Middle frontal gyrus (tissue), 1 donor: ENCODE results near the gene PCDH19.

Experiments used
- DNase-seq: peaks from one replicate; pipeline ENCODE4 v3.0.0-alpha.2; 2015; ENCODE audit warnings: low spot score; ENCODE audit errors: extremely low spot score

PCDH19 gene

DNA sequence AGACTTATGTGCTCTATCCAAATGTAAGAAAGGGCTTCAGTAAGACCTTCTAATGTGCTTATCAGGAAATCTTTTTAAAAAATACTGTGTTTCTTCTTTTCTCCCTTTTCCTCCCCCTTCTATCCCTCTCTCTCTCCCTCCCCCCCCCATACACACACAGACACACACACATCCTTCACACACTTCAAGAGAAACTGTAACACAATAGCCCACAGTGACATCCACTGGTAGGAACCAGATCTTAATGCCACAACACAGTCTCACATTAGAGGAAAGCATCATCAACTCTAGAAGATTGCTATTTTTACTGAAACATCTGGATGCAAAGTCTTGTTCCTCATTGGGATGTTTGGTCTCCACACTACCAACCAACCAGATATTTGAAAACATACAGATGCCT lies 4.6 kb downstream of the PCDH19 start:
- DNase-seq = no peak

DNA sequence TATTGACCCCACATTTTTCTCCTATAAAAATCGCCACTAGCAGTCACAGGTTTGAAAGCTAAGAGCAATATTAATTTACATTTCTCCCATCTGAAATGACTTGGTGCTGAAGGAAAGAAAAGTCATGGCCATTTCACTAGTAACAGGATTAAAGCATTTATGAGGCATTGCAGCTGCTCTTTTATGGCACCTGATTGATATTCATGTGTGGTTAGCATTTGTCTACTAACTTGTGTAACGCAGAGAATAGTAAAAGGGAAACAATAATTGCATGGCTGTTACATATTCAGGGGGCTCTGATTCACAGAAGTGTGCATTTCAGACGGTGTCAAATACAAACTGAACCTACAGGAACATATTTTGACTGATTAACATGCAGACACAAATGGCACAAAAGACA lies 5.2 kb downstream of the PCDH19 start:
- no peak for DNase-seq

DNA sequence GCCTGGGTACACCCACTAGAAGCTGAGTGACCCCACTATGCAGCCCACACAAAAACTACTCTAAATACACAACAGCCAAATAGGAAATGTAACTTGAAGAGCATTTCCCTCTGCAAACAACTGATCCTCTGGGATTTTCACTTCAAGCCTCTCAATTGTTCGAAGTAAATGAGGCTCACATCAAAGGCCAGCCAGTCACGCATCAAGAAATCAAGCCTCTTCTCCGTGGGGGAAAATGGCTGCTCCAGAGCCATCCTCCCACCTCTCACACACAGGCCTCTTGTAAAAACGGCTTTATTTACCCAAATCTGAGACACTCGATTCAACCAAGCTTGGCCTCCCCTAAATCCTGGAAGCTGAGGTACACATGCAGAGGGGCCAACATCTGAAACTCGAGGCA lies 14.3 kb downstream of the PCDH19 start:
- DNase-seq = no peak

DNA sequence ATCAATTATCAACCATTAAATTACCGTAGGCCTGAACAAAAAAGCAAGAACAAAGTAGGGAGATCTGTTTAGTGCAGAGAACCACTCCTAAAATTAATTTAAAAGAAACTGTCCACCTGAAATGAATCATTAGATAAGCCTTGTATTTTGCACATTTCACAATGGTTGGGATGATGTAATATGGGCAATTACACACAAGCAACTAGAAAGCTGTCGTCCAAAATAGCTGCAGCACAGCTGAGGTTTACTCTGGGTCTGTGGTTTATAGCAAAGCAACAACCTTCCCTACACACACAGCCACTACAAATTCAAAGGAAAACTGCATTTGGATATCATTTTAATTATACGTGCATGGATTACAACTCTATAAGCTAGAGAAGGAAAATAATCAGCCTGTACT lies 28.5 kb downstream of the PCDH19 start:
- DNase-seq = no peak

DNA sequence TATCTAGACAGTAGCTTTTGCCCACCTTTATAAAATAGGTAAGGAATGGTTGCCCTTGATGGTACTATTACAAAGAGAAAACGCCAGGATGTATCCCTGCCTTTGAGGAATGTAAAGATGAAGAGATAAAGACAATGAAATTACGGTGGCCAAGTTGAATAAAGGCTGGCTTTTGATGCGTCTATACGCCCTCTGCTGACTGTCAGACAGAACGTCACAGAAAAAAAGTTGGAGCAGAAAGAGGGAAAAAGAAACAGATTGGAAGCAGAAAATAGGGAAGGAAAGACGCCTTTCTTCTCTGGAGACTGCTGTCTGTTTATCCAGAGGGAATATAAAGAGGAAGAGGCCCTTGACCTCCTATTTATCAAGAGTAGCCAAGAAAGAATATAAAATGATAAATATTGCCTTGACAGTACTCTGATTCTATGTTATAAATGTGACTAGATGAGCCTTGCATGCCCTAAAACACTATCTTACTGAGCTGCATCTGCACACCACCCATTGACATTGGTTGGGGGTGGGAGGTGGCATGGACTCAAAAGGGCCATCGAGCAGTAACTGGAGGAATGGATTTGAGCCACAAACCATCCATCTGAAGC lies 30.6 kb downstream of the PCDH19 start:
- DNase-seq = no peak

DNA sequence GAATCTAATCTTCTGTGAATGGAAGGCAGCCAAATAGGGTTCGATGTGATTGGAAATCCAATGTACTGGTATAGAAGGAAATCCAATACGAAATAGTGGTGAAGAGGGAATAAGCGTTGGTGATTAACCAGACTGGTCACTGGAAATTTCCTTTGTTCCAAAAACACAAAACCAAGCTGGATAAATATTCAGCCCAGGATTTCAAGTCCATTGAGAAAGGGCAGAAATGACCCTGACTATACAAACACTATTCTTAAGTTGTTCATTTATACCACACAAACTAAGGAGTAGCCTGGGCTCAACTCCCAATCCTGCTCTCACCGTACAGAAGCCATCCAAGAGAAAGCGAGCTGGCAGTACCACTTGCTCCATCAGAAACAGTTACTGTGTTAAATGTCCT lies 32.2 kb downstream of the PCDH19 start:
- no peak for DNase-seq

DNA sequence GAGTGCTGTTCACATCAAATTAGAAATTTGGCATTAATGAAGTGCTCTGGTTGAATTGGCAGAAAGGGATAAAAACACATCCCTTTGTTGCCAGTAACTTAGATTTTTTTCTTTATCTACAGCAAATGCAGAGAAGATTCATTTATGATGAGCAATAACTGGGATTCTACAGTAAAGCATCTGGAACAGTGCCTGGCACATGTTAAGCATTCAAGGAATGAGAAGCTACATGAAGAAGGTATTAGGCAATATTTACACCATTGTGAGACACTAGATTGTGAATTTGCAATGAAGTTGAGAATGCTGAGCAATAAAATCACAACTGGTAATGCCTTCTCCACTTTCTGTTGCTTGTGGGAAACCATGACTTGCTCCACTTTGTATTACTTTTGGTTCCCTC lies 33.5 kb downstream of the PCDH19 start:
- no peak for DNase-seq

DNA sequence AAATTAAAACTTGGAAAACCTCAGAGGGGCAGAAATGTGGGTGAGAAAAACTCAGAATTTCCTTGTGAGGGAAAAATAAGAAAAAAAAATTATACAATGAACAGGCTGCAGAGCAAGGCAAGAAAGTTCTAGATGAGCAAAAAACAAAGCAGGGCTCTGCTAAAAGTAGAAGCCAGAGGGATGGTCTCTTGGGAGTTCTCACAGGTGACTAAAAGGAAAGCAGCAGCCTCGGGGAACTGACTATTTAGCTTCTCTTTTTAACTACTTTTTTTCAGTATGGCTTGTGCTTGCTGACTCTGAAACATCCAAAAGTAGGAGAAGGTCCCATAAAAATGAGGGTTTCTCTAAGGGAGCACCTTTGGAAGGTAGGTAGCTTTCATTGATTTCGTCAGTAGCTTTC lies 36.4 kb downstream of the PCDH19 start:
- DNase-seq = no peak

DNA sequence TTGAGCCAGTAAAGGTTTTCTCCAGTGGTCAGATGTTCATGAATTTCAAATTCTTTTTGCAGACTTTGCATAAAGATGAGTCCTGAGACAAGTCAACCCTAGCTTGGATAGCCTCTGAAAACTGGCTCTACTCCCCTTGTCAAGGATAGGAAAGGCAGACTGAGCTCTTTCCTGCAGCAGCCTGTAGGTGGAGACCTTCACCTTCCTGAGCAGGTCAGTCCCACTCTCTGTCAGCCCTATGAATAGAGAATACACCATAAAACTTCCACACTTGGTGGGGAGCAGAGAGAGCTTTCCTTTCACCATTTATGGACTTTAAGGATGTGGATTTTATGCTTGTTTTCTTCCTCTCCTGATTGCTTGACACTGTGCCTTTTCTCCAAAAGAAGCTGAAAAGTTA lies 41.9 kb downstream of the PCDH19 start:
- no peak for DNase-seq

DNA sequence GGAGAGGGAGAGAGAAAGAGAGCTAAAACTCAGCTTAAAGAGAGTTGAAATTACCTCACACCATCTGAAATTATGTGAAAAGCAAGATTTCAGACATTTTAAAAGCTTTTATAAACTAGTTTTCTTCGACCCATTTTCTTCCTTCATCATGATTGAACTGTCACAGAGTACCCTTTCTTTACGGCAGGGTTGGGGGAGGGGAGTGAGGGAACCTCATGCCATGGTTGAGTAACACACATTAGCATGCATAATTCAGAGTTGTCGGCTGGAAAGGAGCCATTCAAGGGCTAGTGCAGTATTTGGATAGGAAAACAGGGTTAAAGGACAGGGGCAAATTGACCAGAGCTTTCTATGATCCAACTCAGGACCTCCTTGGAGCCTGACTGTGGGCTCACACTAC lies 46.2 kb downstream of the PCDH19 start:
- no peak for DNase-seq

DNA sequence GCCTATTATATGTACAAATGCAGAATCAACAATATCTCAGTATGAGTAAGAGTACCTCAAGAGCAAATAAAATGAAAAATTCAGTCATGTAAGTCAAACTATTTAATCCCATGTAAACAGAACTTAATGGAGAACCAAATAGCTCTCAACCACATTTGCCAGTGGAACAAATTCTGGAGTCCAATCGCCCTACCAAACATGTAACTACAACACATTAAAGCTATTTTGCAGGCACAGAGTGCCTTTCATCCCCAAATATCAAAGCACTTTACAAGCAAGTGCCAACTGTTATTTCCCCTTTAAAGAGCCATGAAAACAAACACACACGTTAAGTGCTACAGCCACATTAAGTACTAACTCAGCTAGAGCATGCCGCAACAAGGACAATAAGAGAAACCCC lies 51.3 kb downstream of the PCDH19 start:
- no peak for DNase-seq

DNA sequence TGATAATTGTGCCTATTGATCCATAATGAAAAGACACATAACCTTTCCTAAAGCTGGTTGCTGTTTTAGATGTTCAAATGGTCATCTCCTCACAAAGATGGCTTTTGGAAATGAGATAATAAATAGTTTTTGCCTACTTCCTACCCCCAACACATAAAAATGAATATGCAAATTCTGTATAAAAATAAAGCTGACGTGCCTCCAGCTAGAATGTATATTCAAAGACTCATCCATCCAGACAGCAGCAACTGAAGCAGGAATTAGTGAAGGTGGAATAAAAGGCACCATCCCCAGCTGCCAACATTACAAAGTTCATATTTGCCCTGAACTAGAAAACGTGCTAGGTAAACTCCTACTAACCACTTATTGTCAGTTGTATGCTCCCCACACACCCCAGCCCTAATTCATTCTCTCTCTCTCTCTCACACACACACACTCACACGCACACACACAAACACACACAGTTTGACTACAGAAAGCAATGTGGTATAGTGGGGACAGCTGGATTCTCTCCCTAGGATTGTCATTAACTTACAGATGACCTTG lies 53.6 kb downstream of the PCDH19 start:
- DNase-seq = no peak

DNA sequence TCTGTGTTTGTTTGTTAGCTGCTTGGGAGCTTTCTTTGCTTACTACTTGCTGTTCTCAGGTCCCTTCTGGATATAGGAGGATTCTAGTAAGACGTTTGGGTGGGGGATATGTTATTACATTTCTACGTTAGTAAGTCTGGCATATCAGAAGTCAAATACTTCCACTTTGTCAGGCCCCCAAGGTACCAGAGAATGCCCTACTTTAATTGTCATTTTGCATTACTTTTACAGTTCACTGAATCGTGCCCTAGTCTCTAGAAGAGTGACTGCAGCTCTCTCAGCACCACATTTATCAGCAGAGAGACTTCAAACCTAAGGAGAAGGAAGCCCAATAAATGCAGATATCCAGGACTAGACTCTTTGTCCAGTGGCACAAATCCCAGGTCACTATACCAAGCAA lies 54.4 kb downstream of the PCDH19 start:
- no peak for DNase-seq

DNA sequence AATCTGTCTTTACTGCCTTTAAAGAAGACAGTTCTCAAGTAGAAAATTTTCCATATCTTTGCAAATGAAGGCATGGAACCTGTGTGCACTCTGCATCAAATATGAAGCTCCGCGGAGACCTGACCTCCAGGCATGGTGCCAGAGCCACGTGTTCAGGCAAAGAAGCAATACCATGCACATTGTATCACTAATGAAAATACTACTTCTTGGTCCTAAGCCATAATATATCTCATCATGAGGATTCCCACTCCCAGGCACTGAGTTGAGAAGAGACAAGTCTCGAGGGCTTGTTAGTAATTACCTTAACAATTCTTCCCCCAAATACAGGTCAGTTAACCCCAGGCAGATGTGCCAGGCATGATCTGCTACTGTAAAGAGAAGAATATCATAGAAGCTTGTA lies 56.7 kb downstream of the PCDH19 start:
- no peak for DNase-seq

DNA sequence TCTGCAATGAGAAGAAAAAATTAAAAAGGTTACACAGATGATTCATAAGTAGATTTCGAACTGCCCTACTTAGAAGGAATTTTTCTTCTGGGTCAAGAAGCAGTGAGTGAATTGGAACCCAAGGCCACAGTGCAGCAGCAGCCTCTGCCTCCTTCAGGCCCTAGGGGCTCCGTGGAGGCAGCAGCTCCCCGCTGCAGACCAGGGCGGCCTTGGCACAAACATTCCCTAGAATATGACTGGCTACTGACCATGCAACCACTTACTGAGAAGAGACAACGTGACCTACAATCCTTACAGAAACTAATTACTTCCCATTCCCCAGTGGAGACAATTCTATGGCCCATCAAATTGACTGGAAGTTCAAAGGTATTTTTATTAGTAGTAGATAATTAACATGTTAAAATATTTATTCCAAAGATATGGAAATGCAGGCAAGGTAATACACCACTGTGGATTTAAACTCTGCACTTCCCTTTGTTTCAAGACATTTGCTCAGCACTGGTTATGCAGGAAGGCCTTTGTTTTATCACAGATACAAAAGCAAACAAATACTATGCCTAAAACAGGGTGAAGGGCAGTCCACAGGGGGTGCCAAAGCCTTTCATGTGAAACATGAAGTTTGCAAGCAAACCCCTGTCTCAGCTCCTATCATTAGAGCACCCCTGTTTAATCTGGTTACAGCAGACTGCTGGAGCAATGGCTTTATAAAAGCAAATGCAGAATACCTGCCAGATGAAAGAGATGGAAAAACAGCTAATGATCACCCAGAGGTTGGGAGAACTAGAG lies 59.2 kb downstream of the PCDH19 start:
- DNase-seq = no peak

DNA sequence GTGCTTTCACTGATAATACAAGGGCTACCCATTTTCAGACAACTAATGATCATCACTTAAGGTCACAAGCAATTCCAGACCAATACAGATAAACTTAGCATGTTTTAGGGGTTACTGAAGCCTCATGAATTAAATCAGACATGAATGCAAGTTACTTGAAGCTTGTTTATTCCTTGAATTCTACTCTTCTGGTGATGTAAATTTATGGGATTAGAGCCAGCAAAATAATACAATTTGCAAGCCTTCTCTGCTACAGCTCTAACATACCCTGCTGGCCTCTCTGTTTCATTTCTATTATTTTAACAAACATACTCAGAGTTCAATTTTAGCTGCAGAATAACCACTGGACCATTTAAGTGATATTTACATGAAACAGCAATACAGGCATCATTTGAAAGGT lies 60.7 kb downstream of the PCDH19 start:
- DNase-seq = no peak

DNA sequence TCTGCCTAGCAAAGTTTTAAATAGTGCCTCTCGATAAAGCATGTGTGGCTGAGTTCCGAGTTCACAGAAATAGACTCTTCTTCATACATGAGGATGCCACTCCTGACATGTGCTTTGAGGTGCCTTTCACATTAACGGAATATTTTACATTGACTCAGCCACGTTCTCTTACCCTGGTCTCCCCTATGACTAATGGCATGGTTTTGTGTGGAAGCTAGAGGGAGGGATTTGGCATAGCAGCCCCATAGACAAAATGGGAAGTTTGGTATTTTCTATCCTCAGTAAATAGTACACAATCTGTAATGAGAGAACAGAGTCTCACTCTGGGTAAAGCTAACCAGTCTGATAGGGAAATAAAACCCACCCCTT lies 68.9 kb downstream of the PCDH19 start:
- no peak for DNase-seq

DNA sequence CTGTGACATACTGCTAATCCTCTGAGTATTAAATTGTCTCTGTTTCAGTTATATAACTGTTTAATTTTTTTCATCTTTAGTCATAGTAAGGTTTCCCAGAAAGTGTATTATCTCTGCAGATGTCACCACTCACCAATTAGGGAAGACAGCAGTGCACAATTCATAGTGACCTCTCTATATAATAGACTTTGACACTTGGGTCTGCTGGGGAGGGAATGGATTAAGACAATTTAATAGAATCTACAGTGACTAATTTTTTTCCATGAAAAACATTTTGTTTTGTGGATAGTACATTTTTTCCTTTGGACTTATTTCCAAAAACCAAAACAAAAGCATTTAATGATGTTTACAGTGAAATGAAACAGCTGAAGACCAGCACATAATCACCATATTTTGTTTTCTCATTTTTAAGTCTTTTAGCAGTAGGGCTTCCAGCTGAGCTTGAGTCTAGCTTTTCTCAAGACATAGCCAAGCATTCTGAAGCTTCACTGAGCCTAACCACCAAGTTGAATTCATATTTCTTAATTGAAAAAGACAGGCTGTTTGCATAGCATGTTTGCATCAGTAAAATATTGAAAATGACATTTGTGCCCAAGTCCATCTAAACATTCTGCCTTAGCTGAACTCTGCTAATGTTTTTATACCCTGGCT lies 69.5 kb downstream of the PCDH19 start:
- no peak for DNase-seq

DNA sequence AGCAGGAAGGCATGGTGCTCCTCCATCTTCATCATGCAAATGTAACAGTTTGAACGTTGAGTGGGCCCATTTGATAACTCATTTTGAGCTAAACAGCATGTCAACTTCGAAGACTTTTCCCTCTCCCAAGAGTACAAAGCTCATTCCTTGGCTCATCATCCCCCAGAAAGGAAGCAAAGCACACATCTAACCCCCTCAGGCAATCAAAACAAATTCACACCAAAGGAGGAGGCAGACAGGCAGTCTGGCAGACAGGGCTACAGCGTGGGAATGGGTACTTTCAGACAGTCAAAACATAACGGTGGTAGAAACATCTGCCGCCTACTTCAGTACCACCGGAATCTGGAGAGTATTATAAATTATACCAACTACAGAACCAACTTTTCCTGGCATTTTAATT lies 81.7 kb downstream of the PCDH19 start:
- DNase-seq = no peak

DNA sequence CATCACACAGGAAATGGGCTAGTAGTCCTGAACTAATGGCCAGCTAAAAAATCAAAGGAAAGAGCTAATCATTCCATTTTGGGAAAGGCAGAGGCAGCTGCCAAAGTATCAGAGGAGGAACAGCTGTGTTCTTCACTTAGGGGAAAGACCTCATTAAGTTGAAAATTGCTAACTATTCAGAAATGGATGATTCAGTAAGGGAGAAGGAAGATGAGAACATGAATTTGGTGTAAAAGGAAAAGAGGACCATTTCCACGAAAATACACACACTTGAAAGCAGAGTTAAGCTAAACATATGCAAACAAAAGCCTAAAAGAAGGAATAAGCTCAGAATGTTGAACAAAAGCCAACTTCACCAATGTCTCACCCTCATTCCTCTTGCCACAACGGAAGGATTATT lies 90.4 kb downstream of the PCDH19 start:
- DNase-seq = no peak

DNA sequence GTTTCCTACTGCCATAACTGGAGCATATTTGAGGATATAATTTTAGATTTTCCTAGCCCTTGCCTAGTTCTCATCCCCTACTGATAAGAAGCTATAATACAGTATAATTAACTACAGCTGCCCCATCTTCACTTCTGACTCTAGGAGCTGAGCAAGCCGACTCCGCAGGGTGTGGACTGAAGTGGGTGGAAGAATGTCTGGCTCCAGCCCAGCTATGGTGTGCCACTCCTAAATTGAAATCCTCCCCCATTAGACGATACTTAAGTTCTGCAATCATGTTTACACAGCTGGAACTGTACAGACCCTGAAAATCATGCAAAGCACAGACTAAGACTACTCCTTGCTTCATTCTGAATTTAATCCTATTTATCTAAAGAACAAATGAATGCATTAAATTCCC lies 93.1 kb downstream of the PCDH19 start:
- DNase-seq = no peak

DNA sequence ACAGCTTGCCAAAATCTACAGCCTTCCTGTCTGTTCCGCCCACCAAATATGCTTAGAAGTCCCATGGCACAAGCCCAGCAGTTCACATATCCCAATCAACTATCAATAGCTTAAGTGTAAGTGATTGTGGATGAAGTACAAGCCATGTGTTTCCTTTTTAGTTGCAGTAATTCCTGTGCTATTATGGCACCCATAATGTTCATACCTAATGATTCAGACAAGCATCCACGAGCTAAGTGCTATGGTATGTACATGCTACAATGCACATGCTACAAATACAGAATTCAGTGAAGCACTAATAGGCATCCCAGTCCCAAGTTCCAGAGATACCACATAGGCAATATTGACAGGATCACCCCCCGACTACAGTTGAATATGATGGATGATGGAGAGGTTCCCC lies 94.5 kb downstream of the PCDH19 start:
- DNase-seq = no peak

DNA sequence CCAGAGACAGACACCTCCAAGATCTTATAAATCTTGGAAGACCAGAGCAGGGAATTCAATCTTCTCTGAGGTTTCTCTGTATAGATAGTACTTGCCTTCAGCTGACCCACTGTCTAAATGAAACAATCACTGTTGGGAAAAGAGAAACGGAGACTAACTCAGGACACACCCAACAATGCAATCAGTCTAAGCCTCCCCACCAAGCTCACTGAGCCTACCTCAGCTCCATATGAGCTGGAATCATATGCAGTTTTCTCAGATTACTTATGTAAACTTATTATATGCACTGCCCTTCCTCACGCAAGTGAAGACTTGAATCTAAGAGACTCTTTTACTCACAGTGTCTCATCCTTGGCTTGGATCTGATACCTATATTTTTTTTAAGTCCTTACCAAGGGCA lies 110.5 kb downstream of the PCDH19 start:
- DNase-seq = no peak
